ENCODE results near the gene IFITM2.
A peak's percentile ranks its signal among the peaks of the same experiment; 100 is the strongest.
"Not testable (repeated sequence)": the region's sequence is repeated elsewhere in the genome, so short reads cannot be mapped to it uniquely, and the experiment has no call there.

Gene IFITM2

GRCh38 chr11:330307-330693 lies 22.7 kb downstream of the IFITM2 start:
- H3K27ac ChIP-seq: no peak overlapping the region
- H3K4me3 ChIP-seq: no peak overlapping the region
- DNase-seq (ENCODE audit: low spot score): peak; percentile 69
- TF ChIP-seq, protein P1, sequence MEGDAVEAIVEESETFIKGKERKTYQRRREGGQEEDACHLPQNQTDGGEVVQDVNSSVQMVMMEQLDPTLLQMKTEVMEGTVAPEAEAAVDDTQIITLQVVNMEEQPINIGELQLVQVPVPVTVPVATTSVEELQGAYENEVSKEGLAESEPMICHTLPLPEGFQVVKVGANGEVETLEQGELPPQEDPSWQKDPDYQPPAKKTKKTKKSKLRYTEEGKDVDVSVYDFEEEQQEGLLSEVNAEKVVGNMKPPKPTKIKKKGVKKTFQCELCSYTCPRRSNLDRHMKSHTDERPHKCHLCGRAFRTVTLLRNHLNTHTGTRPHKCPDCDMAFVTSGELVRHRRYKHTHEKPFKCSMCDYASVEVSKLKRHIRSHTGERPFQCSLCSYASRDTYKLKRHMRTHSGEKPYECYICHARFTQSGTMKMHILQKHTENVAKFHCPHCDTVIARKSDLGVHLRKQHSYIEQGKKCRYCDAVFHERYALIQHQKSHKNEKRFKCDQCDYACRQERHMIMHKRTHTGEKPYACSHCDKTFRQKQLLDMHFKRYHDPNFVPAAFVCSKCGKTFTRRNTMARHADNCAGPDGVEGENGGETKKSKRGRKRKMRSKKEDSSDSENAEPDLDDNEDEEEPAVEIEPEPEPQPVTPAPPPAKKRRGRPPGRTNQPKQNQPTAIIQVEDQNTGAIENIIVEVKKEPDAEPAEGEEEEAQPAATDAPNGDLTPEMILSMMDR (IDR thresholded peaks at IDR 0.05): no peak

GRCh38 chr11:330694-331357 lies 23.2 kb downstream of the IFITM2 start:
- Histone ChIP-seq H3K4me3 (no peak overlapping the region), H3K27ac (no peak overlapping the region)
- peak; percentile 66 for DNase-seq (ENCODE audit: low spot score)
- TF ChIP-seq, protein P1 (IDR thresholded peaks at IDR 0.05): no peak

DNA sequence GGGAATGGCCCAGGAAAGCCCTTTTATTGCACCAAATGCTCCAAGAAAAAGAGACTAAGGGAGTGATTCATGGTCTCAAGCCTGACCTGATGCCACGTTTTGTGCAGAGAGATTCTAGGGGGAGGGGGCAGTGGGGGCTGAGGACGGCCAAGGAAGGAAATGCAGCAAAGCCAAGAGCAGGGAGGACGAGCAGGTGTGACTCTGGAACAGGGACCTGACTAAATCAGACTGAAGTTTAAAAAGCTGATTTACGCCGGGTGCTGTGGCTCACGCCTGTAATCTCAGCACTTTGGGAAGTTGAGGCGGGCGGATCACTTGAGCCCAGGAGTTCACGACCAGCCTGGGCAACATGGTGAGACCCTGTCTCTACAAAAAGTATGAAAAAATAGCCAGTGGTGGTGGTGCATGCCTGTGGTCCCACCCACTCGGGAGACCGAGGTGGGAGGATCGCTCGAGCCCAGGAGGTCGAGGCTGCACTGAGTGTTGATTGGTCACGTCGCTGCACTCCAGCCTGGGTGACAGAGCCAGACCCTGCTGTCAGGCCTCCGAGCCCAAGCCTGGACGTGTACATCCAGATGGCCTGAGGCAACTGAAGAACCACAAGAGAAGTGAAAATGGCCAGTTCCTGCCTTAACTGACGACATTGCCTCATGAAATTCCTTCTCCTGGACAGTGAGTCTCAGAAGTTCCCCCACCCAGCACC lies 23.9 kb downstream of the IFITM2 start:
- Histone ChIP-seq H3K4me3 (no peak overlapping the region), H3K27ac (no peak overlapping the region)
- DNase-seq (ENCODE audit: low spot score): peak; percentile 49
- TF ChIP-seq, protein P1 (IDR thresholded peaks at IDR 0.05): no peak

DNA sequence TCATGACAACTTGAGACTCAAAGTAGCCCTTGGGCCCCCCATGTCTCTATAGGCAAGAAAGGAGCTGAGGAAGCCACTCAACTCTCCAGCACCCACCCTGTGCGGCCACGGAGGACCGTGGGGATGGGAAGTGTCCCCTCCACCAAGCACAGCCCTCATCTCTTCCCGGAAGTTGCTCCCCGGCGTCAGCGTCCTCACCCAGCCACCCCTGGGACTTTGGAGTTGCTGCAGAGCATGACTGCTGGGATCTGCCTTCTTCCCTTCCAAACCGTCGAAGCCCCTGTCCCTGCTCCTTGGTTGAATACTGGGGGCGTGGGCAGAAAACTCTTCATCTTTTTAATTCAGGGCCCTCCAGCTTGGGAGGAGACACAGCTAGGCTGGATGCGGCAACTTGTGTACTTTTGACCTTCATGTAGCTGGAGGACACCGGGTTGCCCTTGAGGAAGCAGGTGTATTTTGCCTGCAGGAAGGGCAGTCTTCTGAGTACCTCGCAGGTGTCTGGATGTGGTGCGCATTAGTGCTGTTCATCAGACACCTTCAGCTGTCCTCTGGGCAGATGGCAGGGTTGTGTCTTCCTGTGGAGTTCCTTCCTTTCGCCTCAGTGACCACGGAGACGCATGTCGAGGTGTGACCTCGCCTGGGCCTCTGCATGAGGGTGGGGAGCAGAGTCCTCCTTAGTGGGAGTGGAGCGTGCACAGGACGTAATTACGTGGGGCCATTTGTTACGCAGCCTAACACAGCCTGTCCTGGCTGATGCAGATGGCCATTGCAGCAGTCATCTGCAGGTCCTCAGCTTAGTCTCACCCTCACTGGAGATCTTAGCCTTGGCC lies 25.2 kb downstream of the IFITM2 start:
- TF ChIP-seq, protein P1 (IDR thresholded peaks at IDR 0.05): no peak
- peak; percentile 60 for DNase-seq (ENCODE audit: low spot score)
- Histone ChIP-seq H3K4me3 (no peak overlapping the region), H3K27ac (no peak overlapping the region)

DNA sequence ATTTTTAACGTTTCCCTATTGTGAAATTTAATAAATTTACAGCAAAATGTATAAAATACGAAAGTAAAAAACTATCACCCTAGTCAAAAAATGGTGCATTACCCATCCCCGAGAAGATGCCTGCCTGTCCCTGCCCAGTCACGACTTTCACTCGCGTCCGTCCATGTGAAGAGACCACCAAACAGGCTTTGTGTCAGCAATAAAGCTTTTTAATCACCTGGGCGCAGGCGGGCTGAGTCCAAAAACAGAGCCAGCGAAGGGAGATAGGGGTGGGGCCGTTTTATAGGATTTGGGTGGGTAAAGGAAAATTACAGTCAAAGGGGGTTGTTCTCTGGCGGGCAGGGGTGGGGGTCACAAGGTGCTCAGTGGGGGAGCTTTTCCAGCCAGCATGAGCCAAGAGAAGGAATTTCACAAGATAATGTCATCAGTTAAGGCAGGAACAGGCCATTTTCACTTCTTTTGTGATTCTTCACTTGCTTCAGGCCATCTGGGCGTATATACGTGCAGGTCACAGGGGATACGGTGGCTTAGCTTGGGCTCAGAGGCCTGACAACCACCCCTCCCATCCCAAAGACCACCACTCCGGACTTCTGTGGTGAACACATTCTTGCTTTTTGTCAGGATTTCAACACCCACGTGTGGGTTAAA lies 26.1 kb downstream of the IFITM2 start:
- peak; percentile 19 for DNase-seq (ENCODE audit: low spot score)
- H3K4me3 ChIP-seq: not testable (repeated sequence)
- H3K27ac ChIP-seq: peak overlapping the region in 1 of 2 donors; percentile 47

- no peak for DNase-seq (ENCODE audit: low spot score)
- Histone ChIP-seq H3K4me3 (no peak overlapping the region), H3K27ac (peak overlapping the region in 1 of 2 donors; percentile 47)
- TF ChIP-seq, protein P1 (IDR thresholded peaks at IDR 0.05): no peak
Observed at GRCh38 chr11:334264-334994, 26.8 kb downstream of the IFITM2 start.
